Cerebellar nuclear complex (tissue), 1 donor: ENCODE results near the gene MC1R.
"Not testable (repeated sequence)": the region's sequence is repeated elsewhere in the genome, so short reads cannot be mapped to it uniquely, and the experiment has no call there.

Experiments used
- DNase-seq, 2 experiments: peaks; one replicate each; lab custom pipeline; 2025; lab: John Stamatoyannopoulos, UW

MC1R gene

GRCh38 chr16:89914642-89915285 lies 3.9 kb upstream of the MC1R start:
- not testable (repeated sequence) for DNase-seq

GRCh38 chr16:89915303-89916232 lies 3.1 kb upstream of the MC1R start:
- DNase-seq: peak in 1 of 2 experiments; percentile 59

GRCh38 chr16:89917773-89918452 lies 749 bp upstream of the MC1R start:
- DNase-seq: no peak

- DNase-seq: no peak
These were observed 1.1 kb downstream of the MC1R start for GRCh38 chr16:89919535-89920406.

- no peak for DNase-seq
These were observed 2.1 kb downstream of the MC1R start for GRCh38 chr16:89920723-89921122.

GRCh38 chr16:89921131-89921701 lies 2.6 kb downstream of the MC1R start:
- DNase-seq: no peak

- no peak for DNase-seq
These were observed 3.2 kb downstream of the MC1R start for GRCh38 chr16:89921702-89922476.

GRCh38 chr16:89922477-89922883 lies 3.8 kb downstream of the MC1R start:
- no peak for DNase-seq

GRCh38 chr16:89922884-89923639 lies 4.4 kb downstream of the MC1R start, which contains the start of gene TUBB3:
TSS of gene TUBB3 (plus strand) at chr16:89923342. CDS start at chr16:89923402, 60 bp downstream.
- peak in 1 of 2 experiments; percentile 50 for DNase-seq

GRCh38 chr16:89923640-89924296 lies 5.1 kb downstream of the MC1R start:
- no peak for DNase-seq

- no peak for DNase-seq
These were observed 5.7 kb downstream of the MC1R start for GRCh38 chr16:89924297-89924924.

GRCh38 chr16:89924925-89925307 lies 6.3 kb downstream of the MC1R start:
- no peak for DNase-seq

- no peak for DNase-seq
These were observed 7.0 kb downstream of the MC1R start for GRCh38 chr16:89925596-89926079.

GRCh38 chr16:89931305-89931896 lies 12.7 kb downstream of the MC1R start:
- DNase-seq: no peak

GRCh38 chr16:89931964-89932363 lies 13.3 kb downstream of the MC1R start:
- DNase-seq: no peak

GRCh38 chr16:89934019-89934418 lies 15.4 kb downstream of the MC1R start:
- not testable (repeated sequence) for DNase-seq

- DNase-seq: no peak
These were observed 16.2 kb downstream of the MC1R start for GRCh38 chr16:89934611-89935553.
